Fibroblast of lung (primary cell): ENCODE results near the gene GNG7. TPM values are rescaled to one million over a fixed set of nuclear protein-coding genes. Genes with fewer than 3 reads are reported as not detected.

Experiments
- DNase-seq, 2 donors: peaks; one replicate each; pipeline versions ENCODE4 v3.0.0 to v3.0.0-alpha.2; 2010; ENCODE audit warnings: low read depth in 2 of 2
- H2AFZ ChIP-seq: 2 replicates; pipeline ENCODE4 v1.5.1; 2012; ENCODE audit warnings: low read length, control low read depth, inconsistent platforms
- H3K27ac ChIP-seq: 2 replicates; pipeline ENCODE4 v1.5.1; 2011; ENCODE audit warnings: low read length, control low read depth; ENCODE audit not compliant: insufficient read depth
- H3K27me3 ChIP-seq: 2 replicates; pipeline ENCODE4 v1.5.1; 2011; ENCODE audit warnings: mild to moderate bottlenecking, low read length; ENCODE audit not compliant: control insufficient read depth, insufficient read depth
- H3K36me3 ChIP-seq: 2 replicates; pipeline ENCODE4 v1.5.1; 2011; ENCODE audit warnings: low read length; ENCODE audit not compliant: control insufficient read depth, insufficient read depth
- H3K4me1 ChIP-seq: 2 replicates; pipeline ENCODE4 v1.5.1; 2011; ENCODE audit warnings: low read length; ENCODE audit not compliant: control insufficient read depth, insufficient read depth; ENCODE audit errors: extremely low read depth
- H3K4me2 ChIP-seq: 2 replicates; pipeline ENCODE4 v1.5.1; 2011; ENCODE audit warnings: low read length, control low read depth; ENCODE audit not compliant: insufficient read depth; ENCODE audit errors: extremely low read depth
- H3K4me3 ChIP-seq, 4 experiments: fragments of 200-600 bp in 1 of 4; sonication (generic) in 1 of 4; replicated peaks in 1 of 4; 2 replicates each; pipeline ENCODE4 v1.5.1; 2011 to 2016; ENCODE audit warnings: low read length in 4 of 4, low read depth in 3 of 4, mild to moderate bottlenecking in 3 of 4, control low read depth in 2 of 4, inconsistent platforms in 1 of 4, mixed read lengths in 1 of 4; ENCODE audit not compliant: insufficient read depth in 1 of 4; ENCODE audit errors: control extremely low read depth in 1 of 4
- H3K79me2 ChIP-seq: 2 replicates; pipeline ENCODE4 v1.5.1; 2012; ENCODE audit warnings: mild to moderate bottlenecking, low read length, inconsistent platforms; ENCODE audit not compliant: control insufficient read depth, insufficient read depth
- H3K9ac ChIP-seq: 2 replicates; pipeline ENCODE4 v1.5.1; 2011; ENCODE audit warnings: mild to moderate bottlenecking, low read length, control low read depth; ENCODE audit not compliant: insufficient read depth
- H3K9me3 ChIP-seq: 2 replicates; pipeline ENCODE4 v1.5.1; 2012; ENCODE audit warnings: low read depth, low read length; ENCODE audit not compliant: control insufficient read depth, insufficient read depth
- H4K20me1 ChIP-seq: 2 replicates; pipeline ENCODE4 v1.5.1; 2011; ENCODE audit warnings: low read length; ENCODE audit not compliant: control insufficient read depth, insufficient read depth; ENCODE audit errors: extremely low read depth
- CTCF ChIP-seq, 2 donors: IDR thresholded peaks in 1 of 2; conservative IDR thresholded peaks in 1 of 2; 1 replicate in 1 of 2; 2 replicates in 1 of 2; pipeline ENCODE4 v1.5.1; 2011 to 2012; ENCODE audit warnings: low read length in 2 of 2, control low read depth in 1 of 2, inconsistent platforms in 1 of 2, low read depth in 1 of 2, mild to moderate bottlenecking in 1 of 2
- EZH2 ChIP-seq: IDR thresholded peaks from 2 replicates; pipeline ENCODE4 v1.5.1; 2012; ENCODE audit warnings: low read length, control low read depth, mild to moderate bottlenecking; ENCODE audit errors: missing control alignments
- polyA plus RNA-seq, 2 donors: library from polyadenylated mRNA; depleted of rRNA in 1 of 2; stranded (reverse) in 1 of 2; unstranded in 1 of 2; fragments of >200 nt; gene quantifications; 2 replicates each; pipeline ENCODE4 v1.2.1, GENCODE V29; 2011 to 2012; ENCODE audit warnings: missing spikeins in 1 of 2
- total RNA-seq: library from RNA; depleted of rRNA; stranded (reverse); fragments of >200 nt; gene quantifications from 2 replicates; pipeline ENCODE4 v1.2.1, GENCODE V29; 2014

GNG7 gene
- total and polyA plus RNA-seq, 2 donors (not counting 1 experiment from before 2014, with no cell fraction given): 0.27 to 0.83 TPM

- H3K27me3 ChIP-seq: peaks cover 2% of the 10 kb centered on the region
- no peaks in the 10 kb centered on the region for H4K20me1 ChIP-seq
- no peak overlapping the region for H3K4me2 ChIP-seq
- H2AFZ ChIP-seq: no peak overlapping the region
- H3K27ac ChIP-seq: no peak overlapping the region
- H3K4me3 ChIP-seq: no peak overlapping the region
- no peak for DNase-seq
- H3K9me3 ChIP-seq: no peaks in the 10 kb centered on the region
- H3K9ac ChIP-seq: no peak overlapping the region
- no peaks in the 10 kb centered on the region for H3K4me1 ChIP-seq
- peaks cover 10% of the 10 kb centered on the region for H3K36me3 ChIP-seq
- H3K79me2 ChIP-seq: no peaks in the 10 kb centered on the region
- TF ChIP-seq CTCF (conservative IDR thresholded peaks at IDR 0.05 in 1 of 2, IDR thresholded peaks at IDR 0.05 in 1 of 2; ENCODE audit: low read depth in 1 of 2, low read length in 2 of 2) (no peak), EZH2 (no peak)
These were observed 30.4 kb upstream of the GNG7 start for GRCh38 chr19:2732883-2733282.

DNA sequence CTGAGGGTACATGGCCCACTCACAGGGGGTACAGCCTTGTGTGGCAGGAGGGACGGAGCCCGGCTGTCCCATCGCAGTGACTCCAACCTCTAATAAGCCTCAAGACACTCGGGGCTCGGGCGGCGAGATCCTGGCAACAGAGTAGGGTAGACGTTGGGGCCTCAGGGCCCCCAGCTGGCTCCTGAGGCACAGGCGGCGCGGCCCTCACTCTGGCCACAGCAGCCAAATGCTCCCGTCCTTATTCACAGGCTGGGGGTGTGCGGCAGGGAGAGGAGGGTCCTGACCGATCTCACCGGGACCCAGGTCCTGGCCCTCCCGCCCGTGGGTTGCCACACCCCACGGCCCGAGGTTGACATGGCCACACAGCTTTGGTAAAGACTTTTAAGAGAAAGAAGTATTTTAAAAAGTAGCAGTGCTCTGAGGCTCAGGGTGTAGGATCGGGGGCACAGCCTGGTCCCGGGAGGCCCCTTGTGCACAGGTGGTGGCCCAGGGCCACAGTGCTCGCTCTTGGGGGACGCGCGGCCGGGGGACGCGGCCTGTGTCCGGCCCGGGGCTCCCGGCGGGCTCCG lies 29.7 kb upstream of the GNG7 start:
- H3K4me2 ChIP-seq: no peak overlapping the region
- no peak for DNase-seq
- peaks cover 10% of the 10 kb centered on the region for H3K36me3 ChIP-seq
- no peak overlapping the region for H2AFZ ChIP-seq
- H3K9ac ChIP-seq: no peak overlapping the region
- no peaks in the 10 kb centered on the region for H3K4me1 ChIP-seq
- H3K79me2 ChIP-seq: no peaks in the 10 kb centered on the region
- H3K27ac ChIP-seq: no peak overlapping the region
- H3K4me3 ChIP-seq: no peak overlapping the region
- H4K20me1 ChIP-seq: no peaks in the 10 kb centered on the region
- H3K9me3 ChIP-seq: no peaks in the 10 kb centered on the region
- H3K27me3 ChIP-seq: peaks cover 3% of the 10 kb centered on the region
- TF ChIP-seq EZH2: no peak
- no peak for TF ChIP-seq CTCF (conservative IDR thresholded peaks at IDR 0.05 in 1 of 2, IDR thresholded peaks at IDR 0.05 in 1 of 2; ENCODE audit: low read depth in 1 of 2, low read length in 2 of 2)

DNA sequence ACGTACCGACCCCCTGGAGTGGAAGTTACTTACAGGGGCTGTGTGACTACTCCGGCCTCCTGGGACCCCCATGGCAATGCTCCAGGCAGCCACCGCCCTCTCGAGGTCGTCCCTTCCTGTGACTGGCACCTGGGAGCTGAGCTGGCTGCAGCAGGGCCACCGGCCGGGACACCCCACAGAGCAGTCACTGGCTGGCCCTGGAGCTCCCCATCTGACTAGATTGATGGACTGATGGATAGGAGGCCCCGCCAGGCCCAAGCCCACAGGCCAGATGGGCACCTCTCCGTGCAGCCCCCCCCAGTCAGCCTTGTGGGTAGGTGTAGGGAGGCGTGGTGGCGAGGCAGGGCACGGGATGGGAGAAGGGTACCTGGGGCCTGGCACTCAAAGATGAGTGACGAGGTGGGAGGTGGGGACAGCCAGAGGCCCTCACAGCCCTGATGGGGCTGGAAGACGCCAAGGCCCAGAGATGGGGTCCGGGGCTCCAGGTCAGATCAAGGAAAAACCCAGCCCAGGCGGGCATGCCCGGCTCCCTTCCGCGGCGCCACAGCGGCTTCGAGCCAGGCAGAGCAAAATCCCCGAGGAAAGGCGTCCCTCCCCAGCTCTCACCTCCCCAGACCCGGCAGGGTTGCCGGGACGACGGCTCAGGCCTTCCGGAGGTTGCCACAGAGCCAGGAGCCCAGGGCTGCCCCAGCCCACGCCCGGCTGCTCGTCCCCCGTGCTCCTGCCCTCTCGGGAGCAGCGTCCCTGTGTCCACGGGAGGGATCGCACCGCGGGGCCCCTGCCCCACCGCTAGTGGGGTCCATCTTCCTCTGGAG lies 28.9 kb upstream of the GNG7 start:
- Histone ChIP-seq H2AFZ (no peak overlapping the region), H3K4me3 (no peak overlapping the region), H3K79me2 (no peaks in the 10 kb centered on the region), H3K27me3 (peaks cover 6% of the 10 kb centered on the region), H3K9ac (no peak overlapping the region), H3K4me1 (no peaks in the 10 kb centered on the region), H3K9me3 (no peaks in the 10 kb centered on the region), H3K4me2 (no peak overlapping the region), H3K36me3 (peaks cover 8% of the 10 kb centered on the region), H3K27ac (no peak overlapping the region), H4K20me1 (no peaks in the 10 kb centered on the region)
- TF ChIP-seq EZH2 (no peak), CTCF (conservative IDR thresholded peaks at IDR 0.05 in 1 of 2, IDR thresholded peaks at IDR 0.05 in 1 of 2; ENCODE audit: low read depth in 1 of 2, low read length in 2 of 2) (no peak)
- DNase-seq: no peak
